Measurements from ENCODE around the gene IFNA2. TPM values are rescaled to one million over a fixed set of nuclear protein-coding genes. Genes with fewer than 3 reads are reported as not detected.
A peak's percentile ranks its signal among the peaks of the same experiment; 100 is the strongest.
"Not testable (repeated sequence)": the region's sequence is repeated elsewhere in the genome, so short reads cannot be mapped to it uniquely, and the experiment has no call there.

Gene IFNA2
- not detected for total RNA-seq

DNA sequence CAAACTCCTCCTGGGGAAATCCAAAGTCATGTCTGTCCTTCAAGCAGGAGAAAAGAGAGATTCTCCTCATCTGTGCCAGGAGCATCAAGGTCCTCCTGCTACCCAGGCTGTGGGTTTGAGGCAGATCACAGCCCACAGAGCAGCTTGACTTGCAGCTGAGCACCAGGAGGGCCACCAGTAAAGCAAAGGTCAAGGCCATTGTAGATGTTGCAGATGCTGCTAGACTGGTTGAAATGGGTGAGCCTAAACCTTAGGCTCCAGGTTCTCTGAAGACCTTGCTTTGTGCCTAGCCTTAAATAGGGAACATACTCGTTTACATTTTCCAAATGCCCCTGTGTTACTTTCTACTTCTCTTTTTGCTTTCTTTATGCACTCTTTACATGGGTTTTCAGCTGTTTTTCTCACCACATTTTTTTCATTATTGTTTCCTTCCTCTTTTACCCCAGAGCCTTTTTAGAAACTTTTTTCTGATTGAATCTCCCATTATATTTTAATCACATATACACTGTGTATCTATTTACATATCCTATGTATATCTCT lies at the start of gene IFNA2:
TSS of gene IFNA2 (minus strand) at position 268 of the 540 bp plus-strand sequence. CDS start at position 199, 69 bp downstream.
- no peaks in the 10 kb centered on the region for H3K9me3 ChIP-seq
- intact Hi-C loops (cut with DNase I) = no loop called here
- TF ChIP-seq, protein P1, sequence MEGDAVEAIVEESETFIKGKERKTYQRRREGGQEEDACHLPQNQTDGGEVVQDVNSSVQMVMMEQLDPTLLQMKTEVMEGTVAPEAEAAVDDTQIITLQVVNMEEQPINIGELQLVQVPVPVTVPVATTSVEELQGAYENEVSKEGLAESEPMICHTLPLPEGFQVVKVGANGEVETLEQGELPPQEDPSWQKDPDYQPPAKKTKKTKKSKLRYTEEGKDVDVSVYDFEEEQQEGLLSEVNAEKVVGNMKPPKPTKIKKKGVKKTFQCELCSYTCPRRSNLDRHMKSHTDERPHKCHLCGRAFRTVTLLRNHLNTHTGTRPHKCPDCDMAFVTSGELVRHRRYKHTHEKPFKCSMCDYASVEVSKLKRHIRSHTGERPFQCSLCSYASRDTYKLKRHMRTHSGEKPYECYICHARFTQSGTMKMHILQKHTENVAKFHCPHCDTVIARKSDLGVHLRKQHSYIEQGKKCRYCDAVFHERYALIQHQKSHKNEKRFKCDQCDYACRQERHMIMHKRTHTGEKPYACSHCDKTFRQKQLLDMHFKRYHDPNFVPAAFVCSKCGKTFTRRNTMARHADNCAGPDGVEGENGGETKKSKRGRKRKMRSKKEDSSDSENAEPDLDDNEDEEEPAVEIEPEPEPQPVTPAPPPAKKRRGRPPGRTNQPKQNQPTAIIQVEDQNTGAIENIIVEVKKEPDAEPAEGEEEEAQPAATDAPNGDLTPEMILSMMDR (IDR thresholded peaks at IDR 0.05) = no peak
- no peak within 1 kb of the TSS for H3K27ac ChIP-seq
- DNase-seq = no peak
- no peaks in the 10 kb centered on the region for H3K4me1 ChIP-seq
- no peaks in the 10 kb centered on the region for H3K36me3 ChIP-seq
- H3K27me3 ChIP-seq = no peaks in the 10 kb centered on the region
- no peak within 1 kb of the TSS for H3K9ac ChIP-seq (ENCODE audit: low read depth in 2 of 2, low read length in 2 of 2)
- H3K4me3 ChIP-seq = no peak within 1 kb of the TSS

DNA sequence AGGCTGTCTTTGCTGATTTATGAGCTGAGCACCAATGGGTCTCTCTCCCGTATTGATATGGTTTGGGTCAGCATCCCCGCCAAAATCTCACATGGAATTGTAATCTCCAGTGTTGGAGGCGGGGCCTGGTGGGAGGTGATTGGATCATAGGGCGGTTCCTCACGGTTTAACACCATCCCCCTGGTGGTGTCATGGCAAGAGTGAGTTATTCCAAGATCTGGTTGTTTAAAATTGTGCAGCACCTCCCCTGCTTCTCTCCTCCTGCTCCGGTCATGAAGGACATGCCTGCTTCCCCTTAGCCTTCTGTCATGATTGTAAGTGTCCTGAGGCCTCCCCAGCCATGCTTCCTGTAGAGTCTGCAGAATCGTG lies 49.8 kb upstream of the IFNA2 start:
- H3K27me3 ChIP-seq; intact Hi-C loops (cut with DNase I); H3K4me3 ChIP-seq; H3K36me3 ChIP-seq; H3K9me3 ChIP-seq; H3K9ac ChIP-seq (ENCODE audit: low read depth in 2 of 2, low read length in 2 of 2); H3K4me1 ChIP-seq; H3K27ac ChIP-seq; DNase-seq: not testable (repeated sequence)

DNA sequence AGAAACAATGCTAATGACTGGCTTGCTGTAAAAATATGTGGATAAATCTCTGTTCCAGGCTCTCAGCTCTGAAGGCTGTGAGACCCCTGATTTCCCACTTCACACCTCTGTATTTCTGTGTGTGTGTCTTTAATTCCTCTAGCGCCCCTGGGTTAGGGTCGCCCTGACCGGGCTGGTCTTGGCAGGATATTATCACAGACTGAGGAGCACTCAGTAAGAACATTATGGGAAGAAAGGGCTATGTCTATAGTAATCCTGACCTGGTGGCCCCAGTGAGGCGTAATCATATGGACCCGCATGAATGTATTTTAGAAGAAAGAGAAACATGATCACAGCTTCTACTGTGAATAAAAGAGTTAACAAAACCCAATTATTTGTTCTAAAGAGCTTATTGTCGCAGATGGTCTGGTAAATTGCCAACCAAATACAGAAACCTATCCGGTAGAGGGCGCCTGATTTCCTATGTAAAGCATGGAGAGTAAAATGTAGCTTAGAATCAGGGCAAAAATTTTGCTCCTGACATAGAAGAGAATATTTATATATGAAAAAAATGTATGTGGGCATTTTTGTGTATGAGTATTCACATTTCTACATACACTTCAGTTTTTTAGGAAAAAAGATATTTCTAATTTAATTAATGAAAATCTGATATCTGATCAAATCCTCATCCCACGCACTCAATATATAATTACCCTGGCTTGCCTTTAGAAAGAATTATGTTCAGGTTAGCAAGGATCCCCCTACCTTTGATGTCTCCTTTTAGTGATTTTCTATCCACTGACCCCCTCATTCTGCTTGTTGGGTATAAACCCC lies 49.2 kb upstream of the IFNA2 start:
- H3K27me3 ChIP-seq = no peaks in the 10 kb centered on the region
- H3K4me1 ChIP-seq = no peaks in the 10 kb centered on the region
- no peaks in the 10 kb centered on the region for H3K36me3 ChIP-seq
- H3K9me3 ChIP-seq = no peaks in the 10 kb centered on the region
- no peak overlapping the region for H3K9ac ChIP-seq (ENCODE audit: low read depth in 2 of 2, low read length in 2 of 2)
- intact Hi-C loops (cut with DNase I) = no loop called here
- peak; percentile 57 for DNase-seq
- TF ChIP-seq, protein P1 (IDR thresholded peaks at IDR 0.05) = peak; percentile 30
- H3K27ac ChIP-seq = no peak overlapping the region
- H3K4me3 ChIP-seq = no peak overlapping the region

DNA sequence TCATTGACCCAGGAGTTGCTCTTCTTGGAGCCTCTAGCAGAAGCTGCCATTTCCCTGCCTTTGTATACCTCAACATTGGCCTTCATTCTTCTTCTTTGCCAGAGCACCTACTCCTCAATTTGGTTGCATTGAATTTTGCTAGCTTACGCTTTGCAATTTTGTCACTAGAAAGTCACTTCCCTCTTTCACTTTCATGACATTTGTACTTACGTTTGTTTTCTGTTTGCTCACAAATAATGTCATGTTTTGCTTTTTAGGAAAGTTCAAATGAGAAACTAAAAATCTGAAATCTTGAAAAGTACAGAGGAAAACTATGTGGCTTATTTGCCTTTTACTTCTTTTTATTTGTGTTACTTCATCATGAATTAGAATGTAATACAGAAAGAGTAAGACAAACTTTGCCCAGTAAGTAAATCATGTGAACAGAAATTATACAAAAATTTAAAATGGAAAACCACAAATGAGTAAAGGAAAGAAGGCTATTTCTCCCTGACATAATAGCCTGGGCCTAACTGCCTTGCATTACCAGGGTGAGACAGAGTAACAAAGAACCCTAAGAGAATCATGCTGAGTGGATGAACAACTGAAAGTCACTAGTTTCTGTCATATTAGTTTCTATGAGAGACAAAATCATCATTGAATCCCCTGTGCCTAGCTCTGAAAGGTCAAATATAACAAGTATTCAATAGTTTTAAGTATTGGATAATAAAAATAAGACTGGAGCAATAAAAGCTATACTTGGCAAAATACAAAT lies 47.7 kb upstream of the IFNA2 start:
- intact Hi-C loops (cut with DNase I) = no loop called here
- H3K4me1 ChIP-seq = no peaks in the 10 kb centered on the region
- no peaks in the 10 kb centered on the region for H3K9me3 ChIP-seq
- no peak for DNase-seq
- TF ChIP-seq, protein P1 (IDR thresholded peaks at IDR 0.05) = no peak
- no peaks in the 10 kb centered on the region for H3K27me3 ChIP-seq
- H3K9ac ChIP-seq (ENCODE audit: low read depth in 2 of 2, low read length in 2 of 2) = no peak overlapping the region
- H3K36me3 ChIP-seq = no peaks in the 10 kb centered on the region
- H3K27ac ChIP-seq = no peak overlapping the region
- no peak overlapping the region for H3K4me3 ChIP-seq

DNA sequence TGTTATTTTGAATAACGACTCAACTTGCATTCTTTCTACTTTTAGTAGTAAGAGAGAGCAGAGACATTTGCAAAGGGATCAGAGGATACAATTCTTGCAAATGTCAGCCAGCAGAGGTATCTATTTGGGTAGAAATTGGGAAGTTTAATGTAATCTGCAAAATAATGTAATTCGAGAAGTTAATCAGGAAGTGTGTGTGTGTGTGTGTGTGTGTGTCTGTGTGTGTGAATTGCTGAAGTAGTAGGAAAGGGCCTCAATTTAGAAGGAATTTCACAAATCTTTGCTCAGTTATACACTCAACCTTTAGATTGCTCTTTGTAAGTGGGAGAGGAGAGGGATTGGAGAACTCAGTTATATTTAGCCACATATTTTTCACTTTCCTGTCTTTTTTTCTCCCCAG lies 44.0 kb upstream of the IFNA2 start:
- Histone ChIP-seq H3K4me3 (no peak overlapping the region), H3K4me1 (no peaks in the 10 kb centered on the region), H3K27me3 (no peaks in the 10 kb centered on the region), H3K9me3 (no peaks in the 10 kb centered on the region), H3K9ac (ENCODE audit: low read depth in 2 of 2, low read length in 2 of 2) (no peak overlapping the region), H3K27ac (no peak overlapping the region), H3K36me3 (no peaks in the 10 kb centered on the region)
- TF ChIP-seq, protein P1 (IDR thresholded peaks at IDR 0.05) = no peak
- no peak for DNase-seq
- intact Hi-C loops (cut with DNase I) = no loop called here
